Neural cell (in vitro differentiated cells): Measurements from ENCODE around the gene PKIB. TPM values are rescaled to one million over a fixed set of nuclear protein-coding genes. Genes with fewer than 3 reads are reported as not detected.

Experiments
- H2AFZ ChIP-seq: fragments of 200-600, 300-800 bp; sonication (generic), shearing (Covaris generic); 2 replicates; pipeline ENCODE4 v1.6.0; 2014; ENCODE audit warnings: low read depth, mild to moderate bottlenecking, antibody characterized with exemption, low read length, moderate library complexity
- H3F3A ChIP-seq: fragments of 200-600 bp; shearing (Covaris generic); 2 replicates; pipeline ENCODE4 v1.6.1; 2016; ENCODE audit warnings: mild to moderate bottlenecking, moderate library complexity, mixed read lengths, antibody characterized with exemption, low read length; ENCODE audit not compliant: insufficient read depth, poor library complexity, severe bottlenecking
- H3K27ac ChIP-seq: fragments of 200-600, 300-800 bp; sonication (generic), shearing (Covaris generic); 2 replicates; pipeline ENCODE4 v1.5.1; 2014; ENCODE audit warnings: mild to moderate bottlenecking, low read length, moderate library complexity
- H3K27me3 ChIP-seq: fragments of 300-800, 200-600 bp; sonication (generic), shearing (Covaris generic); 2 replicates; pipeline ENCODE4 v1.6.0; 2014; ENCODE audit warnings: mild to moderate bottlenecking, low read depth, low read length, moderate library complexity; ENCODE audit not compliant: insufficient read depth
- H3K36me3 ChIP-seq: fragments of 300-800, 200-600 bp; sonication (generic), shearing (Covaris generic); 2 replicates; pipeline ENCODE4 v1.5.1; 2014; ENCODE audit warnings: mild to moderate bottlenecking, antibody characterized with exemption, low read length, moderate library complexity; ENCODE audit not compliant: insufficient read depth
- H3K4me2 ChIP-seq: fragments of 300-800, 200-600 bp; sonication (generic), shearing (Covaris generic); 2 replicates; pipeline ENCODE4 v1.6.0; 2014; ENCODE audit warnings: mild to moderate bottlenecking, low read length
- H3K4me3 ChIP-seq: fragments of 300-800, 200-600 bp; sonication (generic), shearing (Covaris generic); 2 replicates; pipeline ENCODE4 v1.5.1; 2014; ENCODE audit warnings: mild to moderate bottlenecking, low read length, moderate library complexity
- H3K79me2 ChIP-seq: fragments of 200-600 bp; shearing (Covaris generic); replicated peaks from 2 replicates; pipeline ENCODE4 v1.6.0; 2014; ENCODE audit warnings: mild to moderate bottlenecking, low read length, moderate library complexity; ENCODE audit not compliant: insufficient read depth
- H3K9ac ChIP-seq: fragments of 300-800, 200-600 bp; sonication (generic), shearing (Covaris generic); 2 replicates; pipeline ENCODE4 v1.6.1; 2016; ENCODE audit warnings: mild to moderate bottlenecking, low read length, mixed read lengths
- H3K9me2 ChIP-seq: fragments of 200-600 bp; shearing (Covaris generic); 2 replicates; pipeline ENCODE4 v1.6.1; 2016; ENCODE audit warnings: mild to moderate bottlenecking, low read length, mixed read lengths; ENCODE audit not compliant: insufficient read depth
- H3K9me3 ChIP-seq: fragments of 200-600, 300-800 bp; sonication (generic), shearing (Covaris generic); 2 replicates; pipeline ENCODE4 v1.6.1; 2016; ENCODE audit warnings: mild to moderate bottlenecking, mixed run types, low read length, moderate library complexity, mixed read lengths
- H4K20me1 ChIP-seq: fragments of 200-600 bp; shearing (Covaris generic); 2 replicates; pipeline ENCODE4 v1.6.1; 2016; ENCODE audit warnings: mild to moderate bottlenecking, mixed run types; ENCODE audit not compliant: insufficient read depth
- CTCF ChIP-seq: fragments of 450-650 bp; IDR thresholded peaks from 2 replicates; pipeline ENCODE4 v1.5.1; 2014; ENCODE audit warnings: antibody characterized with exemption, mild to moderate bottlenecking, moderate library complexity; ENCODE audit not compliant: poor library complexity, severe bottlenecking
- EP300 ChIP-seq: fragments of 450-650 bp; conservative IDR thresholded peaks from 2 replicates; pipeline ENCODE4 v1.6.1; 2014; ENCODE audit warnings: antibody characterized with exemption, mild to moderate bottlenecking, moderate library complexity; ENCODE audit not compliant: poor library complexity, severe bottlenecking
- EZH2 ChIP-seq: fragments of 200-600, 300-800 bp; shearing (Covaris generic), sonication (generic); IDR thresholded peaks from 2 replicates; pipeline ENCODE4 v1.6.1; 2014; ENCODE audit warnings: antibody characterized with exemption, low read length, borderline replicate concordance, mild to moderate bottlenecking; ENCODE audit not compliant: insufficient read depth, poor library complexity, severe bottlenecking
- MXI1 ChIP-seq: fragments of 450-650 bp; conservative IDR thresholded peaks from 2 replicates; pipeline ENCODE4 v1.6.1; 2014; ENCODE audit warnings: antibody characterized with exemption, mild to moderate bottlenecking; ENCODE audit not compliant: poor library complexity, severe bottlenecking
- POLR2AphosphoS5 ChIP-seq: IDR thresholded peaks from 2 replicates; pipeline ENCODE4 v1.6.1; 2012
- RAD21 ChIP-seq: fragments of 450-650 bp; conservative IDR thresholded peaks from 2 replicates; pipeline ENCODE4 v1.6.1; 2014; ENCODE audit warnings: antibody characterized with exemption, mild to moderate bottlenecking, moderate library complexity
- REST ChIP-seq: IDR thresholded peaks from 2 replicates; pipeline ENCODE4 v1.6.1; 2012; ENCODE audit warnings: borderline replicate concordance
- SMC3 ChIP-seq: fragments of 450-650 bp; conservative IDR thresholded peaks from 2 replicates; pipeline ENCODE4 v1.6.1; 2014; ENCODE audit warnings: antibody characterized with exemption, mild to moderate bottlenecking, moderate library complexity; ENCODE audit not compliant: poor library complexity
- TAF1 ChIP-seq: IDR thresholded peaks from 2 replicates; pipeline ENCODE4 v1.6.1; 2012; ENCODE audit warnings: low read depth
- polyA plus RNA-seq: library from polyadenylated mRNA; depleted of rRNA; stranded (reverse); fragments of >200 nt; gene quantifications from 2 replicates; pipeline ENCODE4 v1.2.3, GENCODE V29; 2014

The PKIB gene
- polyA plus RNA-seq, 1 donor from 2014 or later, result 22.8 TPM

- H3K4me2 ChIP-seq, result no peak overlapping the region
Observed at GRCh38 chr6:122727244-122727643, 117.0 kb downstream of the PKIB start.

GRCh38 chr6:122730334-122730733, 120.1 kb downstream of the PKIB start:
- TF ChIP-seq REST, result no peak
- TF ChIP-seq SMC3, result no peak
- TF ChIP-seq POLR2AphosphoS5, result no peak
- no peak for TF ChIP-seq EZH2
- no peak for TF ChIP-seq EP300
- TF ChIP-seq RAD21, result no peak
- no peak for TF ChIP-seq MXI1
- TF ChIP-seq TAF1, result no peak
- Histone ChIP-seq H3K9me3 (no peaks in the 10 kb centered on the region), H3K79me2 (no peaks in the 10 kb centered on the region), H3K27me3 (no peaks in the 10 kb centered on the region), H4K20me1 (no peaks in the 10 kb centered on the region), H3K9ac (no peak overlapping the region), H3K27ac (no peak overlapping the region), H3K4me3 (no peak overlapping the region), H3K9me2 (no peaks in the 10 kb centered on the region), H3K36me3 (no peaks in the 10 kb centered on the region), H2AFZ (no peak overlapping the region), H3K4me2 (no peak overlapping the region), H3F3A (no peaks in the 10 kb centered on the region)

More at GRCh38 chr6:122727244-122727643, 117.0 kb downstream of the PKIB start:
- H3K27me3 ChIP-seq, result no peaks in the 10 kb centered on the region
- H3K4me3 ChIP-seq, result no peak overlapping the region
- H2AFZ ChIP-seq, result no peak overlapping the region
- no peaks in the 10 kb centered on the region for H3K79me2 ChIP-seq
- no peak for TF ChIP-seq CTCF
- no peak for TF ChIP-seq EZH2
- no peak for TF ChIP-seq TAF1
- no peak for TF ChIP-seq SMC3
- TF ChIP-seq POLR2AphosphoS5, result no peak
- TF ChIP-seq EP300, result no peak
- TF ChIP-seq MXI1, result no peak
- TF ChIP-seq RAD21, result no peak
- TF ChIP-seq REST, result no peak
- H3K9me2 ChIP-seq, result no peaks in the 10 kb centered on the region
- no peaks in the 10 kb centered on the region for H3F3A ChIP-seq
- no peak overlapping the region for H3K9ac ChIP-seq
- no peak overlapping the region for H3K27ac ChIP-seq
- H3K36me3 ChIP-seq, result no peaks in the 10 kb centered on the region
- H4K20me1 ChIP-seq, result no peaks in the 10 kb centered on the region
- no peaks in the 10 kb centered on the region for H3K9me3 ChIP-seq
